Activated effector memory CD4-positive, alpha-beta T cell treated with anti-CD3 and anti-CD28 coated beads, Interleukin-2, amount 50 U/mL, for 16 hours (primary cell): ENCODE results near the gene LTBP1.
"Not testable (repeated sequence)": the region's sequence is repeated elsewhere in the genome, so short reads cannot be mapped to it uniquely, and the experiment has no call there.

ENCODE experiments used
- DNase-seq: peaks from one replicate; pipeline ENCODE4 v3.0.0-alpha.2; 2020

Gene LTBP1

GRCh38 chr2:33404321-33404720, 457.6 kb downstream of the LTBP1 start:
- no peak for DNase-seq

- DNase-seq = no peak
These were observed 459.9 kb downstream of the LTBP1 start for GRCh38 chr2:33406622-33407021.

- DNase-seq = no peak
These were observed 461.4 kb downstream of the LTBP1 start for GRCh38 chr2:33408109-33408508.

- no peak for DNase-seq
These were observed 462.7 kb downstream of the LTBP1 start for GRCh38 chr2:33409417-33409955.

GRCh38 chr2:33411765-33412164, 465.0 kb downstream of the LTBP1 start:
- no peak for DNase-seq

GRCh38 chr2:33412920-33413319, 466.2 kb downstream of the LTBP1 start:
- DNase-seq = no peak

- no peak for DNase-seq
These were observed 472.9 kb downstream of the LTBP1 start for GRCh38 chr2:33419581-33420200.

- DNase-seq = no peak
These were observed 474.0 kb downstream of the LTBP1 start for GRCh38 chr2:33420726-33421125.

GRCh38 chr2:33421820-33422219, 475.1 kb downstream of the LTBP1 start:
- DNase-seq = no peak

GRCh38 chr2:33425161-33425560, 478.4 kb downstream of the LTBP1 start:
- DNase-seq = no peak

GRCh38 chr2:33425586-33426031, 478.9 kb downstream of the LTBP1 start:
- no peak for DNase-seq

GRCh38 chr2:33426666-33427231, 480.0 kb downstream of the LTBP1 start:
- DNase-seq = no peak

GRCh38 chr2:33430077-33430476, 483.3 kb downstream of the LTBP1 start:
- no peak for DNase-seq

- no peak for DNase-seq
These were observed 484.1 kb downstream of the LTBP1 start for GRCh38 chr2:33430856-33431255.

GRCh38 chr2:33432871-33433270, 486.1 kb downstream of the LTBP1 start:
- DNase-seq = no peak

- DNase-seq = no peak
These were observed 486.8 kb downstream of the LTBP1 start for GRCh38 chr2:33433279-33434235.

GRCh38 chr2:33435518-33435917, 488.8 kb downstream of the LTBP1 start:
- no peak for DNase-seq

- no peak for DNase-seq
These were observed 489.3 kb downstream of the LTBP1 start for GRCh38 chr2:33436083-33436482.

- DNase-seq = no peak
These were observed 490.5 kb downstream of the LTBP1 start for GRCh38 chr2:33437297-33437696.

GRCh38 chr2:33437815-33438214, 491.1 kb downstream of the LTBP1 start:
- no peak for DNase-seq

- no peak for DNase-seq
These were observed 494.6 kb downstream of the LTBP1 start for GRCh38 chr2:33441235-33441810.

GRCh38 chr2:33442052-33442451, 495.3 kb downstream of the LTBP1 start:
- not testable (repeated sequence) for DNase-seq

GRCh38 chr2:33442528-33443079, 495.9 kb downstream of the LTBP1 start:
- no peak for DNase-seq
